Measurements from ENCODE around the gene CLASRP.
A peak's percentile ranks its signal among the peaks of the same experiment; 100 is the strongest.

CLASRP gene

DNA sequence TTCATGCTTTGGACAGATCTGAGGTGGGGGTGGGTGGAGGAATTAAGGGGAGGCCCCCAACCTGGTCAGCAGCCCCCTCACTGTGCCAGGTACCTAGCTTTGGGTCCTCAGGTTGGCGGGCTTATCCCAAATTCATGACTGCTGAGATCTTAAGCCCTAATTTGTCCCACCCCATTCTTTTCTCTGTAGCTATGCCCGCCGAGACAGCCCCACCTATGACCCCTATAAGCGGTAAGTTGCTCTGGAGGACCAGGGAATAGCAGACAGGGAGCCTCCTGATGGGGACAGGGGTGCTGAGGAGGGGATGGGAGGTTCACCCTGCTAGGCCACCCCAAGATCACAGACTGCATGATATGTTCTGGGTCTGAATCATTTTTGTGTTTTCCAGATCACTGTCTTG, 23.1 kb downstream of the CLASRP start:
- DNase-seq (ENCODE audit: low read depth in 2 of 2) = no peak

DNA sequence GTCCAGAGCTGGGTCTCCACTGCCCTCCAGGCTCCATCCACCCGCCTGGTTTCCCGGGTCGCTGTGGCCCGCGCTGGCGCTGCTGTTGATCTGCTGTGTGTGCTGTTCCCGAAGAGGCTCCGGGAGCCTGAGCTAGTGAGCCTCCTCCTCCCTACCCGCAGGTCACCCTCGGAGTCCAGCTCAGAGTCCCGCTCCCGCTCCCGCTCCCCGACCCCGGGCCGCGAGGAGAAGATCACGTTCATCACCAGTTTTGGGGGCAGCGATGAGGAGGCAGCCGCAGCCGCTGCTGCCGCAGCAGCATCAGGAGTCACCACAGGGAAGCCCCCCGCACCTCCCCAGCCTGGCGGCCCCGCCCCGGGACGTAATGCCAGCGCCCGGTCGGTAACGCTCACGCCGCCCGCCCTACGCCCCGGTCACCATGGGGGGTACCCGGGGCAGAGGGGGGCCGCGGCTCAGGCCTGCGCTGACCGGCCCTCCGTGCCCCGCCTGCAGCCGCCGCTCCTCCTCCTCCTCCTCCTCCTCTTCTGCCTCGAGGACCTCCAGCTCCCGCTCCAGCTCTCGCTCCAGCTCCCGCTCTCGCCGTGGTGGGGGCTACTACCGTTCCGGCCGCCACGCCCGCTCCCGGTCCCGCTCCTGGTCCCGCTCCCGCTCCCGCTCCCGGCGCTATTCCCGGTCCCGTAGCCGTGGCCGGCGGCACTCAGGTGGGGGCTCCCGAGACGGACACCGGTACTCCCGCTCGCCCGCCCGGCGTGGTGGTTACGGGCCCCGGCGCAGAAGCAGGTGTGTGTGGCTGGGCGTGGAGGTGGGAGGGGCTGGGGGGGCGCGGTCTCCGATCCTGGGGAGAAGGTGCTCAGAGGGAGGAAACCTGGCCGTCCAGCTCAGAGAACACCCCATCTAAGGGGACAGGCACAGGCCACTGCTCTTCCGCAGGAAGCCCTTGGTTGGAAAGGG, 25.3 kb downstream of the CLASRP start:
- DNase-seq (ENCODE audit: low read depth in 2 of 2) = no peak

- DNase-seq (ENCODE audit: low read depth in 2 of 2) = no peak
Measured at GRCh38 chr19:45066921-45067661, 28.2 kb downstream of the CLASRP start.

- DNase-seq (ENCODE audit: low read depth in 2 of 2) = no peak
Measured at GRCh38 chr19:45068041-45068440, 29.2 kb downstream of the CLASRP start.

GRCh38 chr19:45069056-45069455, 30.2 kb downstream of the CLASRP start:
- no peak for DNase-seq (ENCODE audit: low read depth in 2 of 2)

GRCh38 chr19:45070214-45070613, 31.4 kb downstream of the CLASRP start:
- DNase-seq (ENCODE audit: low read depth in 2 of 2) = no peak

- no peak for DNase-seq (ENCODE audit: low read depth in 2 of 2)
Measured at GRCh38 chr19:45070861-45071544, 32.2 kb downstream of the CLASRP start.

DNA sequence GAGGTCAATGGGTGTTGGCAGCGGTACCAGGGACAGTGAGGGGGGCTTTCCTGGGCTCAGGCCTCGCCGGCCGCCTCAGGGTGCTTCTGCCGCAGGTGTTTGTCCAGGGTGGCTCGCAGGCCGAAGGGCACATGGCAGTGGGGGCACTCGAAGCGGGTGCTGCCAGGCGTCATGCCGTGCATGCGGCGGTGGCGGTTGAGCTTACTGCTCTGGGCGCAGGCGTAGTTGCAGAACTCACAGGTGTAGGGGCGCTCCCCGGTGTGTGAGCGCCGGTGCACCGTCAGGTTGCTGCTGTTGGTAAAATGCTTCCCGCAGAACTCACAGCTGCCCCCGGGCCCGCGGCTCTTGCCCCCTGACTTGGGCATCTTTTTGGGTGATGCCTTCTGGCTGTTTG, 32.7 kb downstream of the CLASRP start:
- DNase-seq (ENCODE audit: low read depth in 2 of 2) = no peak

GRCh38 chr19:45071969-45072790, 33.3 kb downstream of the CLASRP start:
- no peak for DNase-seq (ENCODE audit: low read depth in 2 of 2)

DNA sequence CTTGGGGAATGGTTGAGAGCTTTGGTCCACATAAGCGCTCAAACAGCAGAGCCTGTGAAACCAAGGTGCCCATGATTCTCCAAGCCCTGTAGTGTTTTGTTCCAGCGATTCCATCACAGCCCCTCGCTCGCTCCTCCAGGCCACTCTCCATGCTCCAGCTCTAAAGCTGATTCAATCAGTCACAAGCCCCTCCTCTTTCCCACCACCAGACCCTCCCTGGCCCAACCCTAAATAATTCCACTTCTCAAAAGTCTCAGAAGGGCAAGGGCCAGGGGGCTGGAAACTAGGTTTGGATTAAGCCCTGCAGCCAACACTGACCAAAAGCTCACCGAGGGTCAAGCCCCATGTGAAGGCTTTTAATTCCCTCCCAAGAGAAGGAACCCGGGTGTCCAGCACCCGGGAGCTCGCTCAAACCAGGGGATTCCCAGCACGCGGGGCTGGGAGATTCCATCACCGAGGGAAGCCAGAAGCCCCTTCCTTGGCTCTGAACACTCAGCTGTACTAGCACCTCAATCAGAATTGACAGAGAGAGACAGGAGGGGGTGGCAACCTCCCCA, 36.0 kb downstream of the CLASRP start:
- DNase-seq (ENCODE audit: low read depth in 2 of 2) = no peak

DNA sequence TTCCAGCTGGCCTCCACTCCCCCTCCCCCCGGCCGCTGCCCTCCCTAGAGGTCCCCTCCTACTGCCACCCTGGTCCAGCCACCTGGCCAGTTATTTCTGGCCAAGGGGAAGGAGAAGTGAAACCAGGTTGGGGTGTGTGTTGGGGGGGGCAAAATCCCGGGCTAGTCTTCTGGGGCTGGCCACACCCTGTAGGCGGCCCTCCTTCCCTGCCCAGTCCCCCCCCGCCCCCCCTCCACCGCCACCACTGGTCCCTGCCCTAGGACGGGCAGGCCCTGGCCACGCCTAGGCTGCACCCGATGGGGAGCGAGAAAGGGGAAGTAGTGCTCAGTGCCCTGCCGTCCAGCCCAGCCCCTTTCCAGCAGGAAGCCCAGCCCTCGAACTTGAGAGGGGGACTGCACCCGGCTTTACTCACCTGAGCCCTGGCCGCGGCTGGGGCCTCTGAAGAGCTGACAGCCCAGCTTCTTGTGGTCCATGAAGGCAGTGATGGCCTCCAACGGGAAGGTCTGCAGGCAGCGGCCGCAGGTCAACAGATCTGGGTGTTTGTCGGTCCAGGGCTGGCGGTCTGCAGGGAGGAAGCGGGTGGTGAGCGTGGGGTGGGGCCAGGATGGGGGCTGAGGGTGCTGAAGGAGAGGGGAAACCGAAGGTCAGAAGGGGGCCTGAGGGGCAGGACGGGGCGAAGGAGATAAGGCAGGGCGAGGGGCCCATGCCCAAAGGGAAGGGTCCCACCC, 36.6 kb downstream of the CLASRP start:
- DNase-seq (ENCODE audit: low read depth in 2 of 2) = no peak

DNA sequence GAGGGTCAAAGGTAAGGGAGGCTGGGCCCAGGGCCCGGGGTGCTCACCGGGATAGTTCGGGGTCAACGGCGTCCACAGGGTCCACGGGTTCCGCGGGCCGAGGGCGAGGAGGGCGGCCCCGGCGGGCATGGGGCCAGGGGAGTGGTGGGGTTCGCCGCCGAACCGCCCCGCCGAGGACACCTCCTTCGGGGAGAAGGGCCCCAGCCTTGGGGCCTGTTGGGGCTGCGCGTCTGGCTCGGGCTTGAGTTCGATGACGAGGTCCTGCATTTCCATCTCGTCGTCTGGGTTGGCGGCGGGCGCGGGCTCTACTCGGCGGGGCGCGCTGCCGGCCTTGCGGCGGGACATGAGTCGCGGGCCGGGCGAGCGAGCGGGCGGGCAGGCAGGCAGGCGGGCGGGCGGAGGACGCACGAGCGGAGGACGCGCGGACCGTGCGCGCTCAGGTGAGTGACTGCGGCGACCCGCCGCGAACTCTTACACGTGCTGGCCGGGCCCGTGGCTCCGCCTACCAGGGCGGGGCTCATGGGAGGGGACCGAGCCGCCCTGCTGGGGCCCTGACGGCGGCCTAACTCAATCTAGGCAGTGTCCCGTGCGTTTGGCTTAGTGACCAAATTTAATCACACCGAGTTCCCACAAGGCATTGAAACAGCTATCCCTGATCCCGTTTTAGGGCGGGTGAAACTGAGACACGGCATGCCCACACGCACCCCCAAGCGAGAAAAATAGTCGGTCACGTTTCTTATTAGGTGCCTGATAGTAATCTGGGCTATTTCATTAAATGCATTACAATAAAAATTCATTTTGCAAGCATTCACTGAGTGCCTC, 37.4 kb downstream of the CLASRP start, which contains the start of gene ZNF296:
TSS of gene ZNF296 (minus strand) at position 450 of the 822 bp plus-strand sequence. CDS start at position 345, 105 bp downstream.
- DNase-seq (ENCODE audit: low read depth in 2 of 2) = peak; percentile 52 to 57

GRCh38 chr19:45076851-45077730, 38.2 kb downstream of the CLASRP start:
- DNase-seq (ENCODE audit: low read depth in 2 of 2) = no peak

- DNase-seq (ENCODE audit: low read depth in 2 of 2) = no peak
Measured at GRCh38 chr19:45078390-45079062, 39.7 kb downstream of the CLASRP start.

GRCh38 chr19:45079063-45079910, 40.4 kb downstream of the CLASRP start, which contains the start of gene GEMIN7:
TSS of gene GEMIN7 (plus strand) at chr19:45079260. CDS start at chr19:45090115, 10,855 bp downstream.
- DNase-seq (ENCODE audit: low read depth in 2 of 2) = peak; percentile 54 to 63

GRCh38 chr19:45079911-45080370, 41.1 kb downstream of the CLASRP start:
- DNase-seq (ENCODE audit: low read depth in 2 of 2) = no peak

- no peak for DNase-seq (ENCODE audit: low read depth in 2 of 2)
Measured at GRCh38 chr19:45082170-45082569, 43.3 kb downstream of the CLASRP start.

All from stimulated activated CD8-positive, alpha-beta memory T cell treated with anti-CD3 and anti-CD28 coated beads, Interleukin-2, amount 100 ng/mL, for 1 hour (primary cell).